Thyroid gland (tissue), 4 donors: ENCODE results near the gene CISD1.

Source experiments
- CTCF ChIP-seq, 6 experiments: fragments of 200-600 bp in 3 of 6; fragments of 450-650 bp in 3 of 6; sonication (generic) in 3 of 6; IDR thresholded peaks; one replicate each; pipeline ENCODE4 v1.5.1; 2016 to 2019; ENCODE audit warnings: antibody characterized with exemption in 6 of 6, mild to moderate bottlenecking in 2 of 6, inconsistent platforms in 1 of 6, moderate library complexity in 1 of 6
- POLR2A ChIP-seq, 2 donors: fragments of 450-650 bp; IDR thresholded peaks; one replicate each; pipeline ENCODE4 v1.6.1; 2017; ENCODE audit warnings: antibody characterized with exemption in 2 of 2, mild to moderate bottlenecking in 2 of 2, moderate library complexity in 1 of 2

DNA sequence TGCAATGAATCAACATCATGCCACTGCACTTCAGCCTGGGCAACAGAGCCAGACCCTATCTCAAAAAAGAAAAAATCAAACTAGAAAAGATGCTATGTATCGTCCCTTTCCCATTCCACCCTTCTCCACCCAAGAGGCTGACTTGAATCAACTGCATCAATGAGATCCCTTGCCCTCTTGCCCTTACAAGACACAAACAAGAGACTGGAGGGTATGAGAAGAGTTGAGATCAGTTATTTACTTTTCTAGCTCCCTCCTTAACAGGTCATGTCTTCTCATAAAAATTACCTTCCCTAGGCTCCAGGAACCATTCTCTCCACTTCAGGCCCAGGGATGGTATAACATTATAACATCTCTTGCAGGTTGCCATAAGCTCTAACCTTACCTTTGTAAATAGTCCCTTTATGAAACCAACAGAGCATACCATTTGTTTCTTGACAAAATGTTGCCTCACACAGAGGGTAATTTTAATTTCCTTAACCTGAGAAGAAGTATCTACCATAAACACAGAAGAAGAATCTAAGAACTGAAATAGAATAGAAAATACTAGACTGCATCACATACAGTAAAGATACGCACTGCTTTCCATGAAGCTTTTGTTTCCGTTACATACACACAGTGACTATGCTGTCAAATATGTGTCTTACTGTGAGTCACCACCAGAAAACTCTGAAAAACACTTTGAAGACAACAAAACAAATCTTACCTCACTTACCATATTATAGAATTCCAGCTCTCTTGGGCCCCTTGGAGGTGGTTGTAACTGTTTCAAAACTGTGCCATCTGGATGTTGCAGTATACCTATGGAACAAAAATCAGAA, 31.7 kb upstream of the CISD1 start:
- TF ChIP-seq POLR2A (IDR thresholded peaks at IDR 0.05): no peak
- no peak for TF ChIP-seq CTCF (IDR thresholded peaks at IDR 0.05)
